SW 1271 (cell line): ENCODE results near the gene NPSR1.
"Not testable (repeated sequence)": the region's sequence is repeated elsewhere in the genome, so short reads cannot be mapped to it uniquely, and the experiment has no call there.

ENCODE experiments used
- DNase-seq, 2 experiments: peaks; one replicate each; lab custom pipeline; 2025; lab: John Stamatoyannopoulos, UW

NPSR1 gene

GRCh38 chr7:34758111-34758601, 100.1 kb downstream of the NPSR1 start:
- no peak for DNase-seq

DNA sequence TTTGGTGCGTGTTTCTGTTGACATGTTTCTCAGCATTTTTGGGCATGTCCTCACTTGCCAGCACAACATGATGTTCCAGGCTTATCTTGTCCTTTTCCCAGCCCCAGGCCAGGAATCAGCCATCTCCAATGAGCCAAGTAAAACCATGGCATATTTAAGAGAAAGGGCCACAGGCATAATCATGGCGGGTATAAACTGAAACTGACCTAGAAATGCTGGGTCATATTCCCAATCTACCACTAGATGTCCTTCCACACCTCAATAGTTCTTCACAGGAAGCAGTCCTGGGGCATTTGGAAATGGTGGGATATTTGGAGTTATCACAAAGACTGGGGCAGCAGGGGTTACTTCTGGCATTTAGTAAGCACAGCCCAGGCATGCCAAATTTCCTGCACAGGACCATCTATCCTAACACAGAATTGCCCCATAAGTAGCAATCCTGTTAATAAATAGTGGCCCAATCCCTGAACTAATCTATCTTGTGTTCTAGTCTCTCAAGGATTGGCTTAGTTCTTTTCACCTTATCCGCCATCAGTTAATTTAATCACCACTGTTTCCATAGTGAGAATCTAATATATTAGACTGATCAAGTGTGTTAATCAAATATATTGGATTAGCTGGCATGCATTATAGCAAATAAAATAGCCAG, 101.6 kb downstream of the NPSR1 start:
- DNase-seq = peak; percentile 14 to 51

GRCh38 chr7:34760271-34760670, 102.3 kb downstream of the NPSR1 start:
- DNase-seq = no peak

DNA sequence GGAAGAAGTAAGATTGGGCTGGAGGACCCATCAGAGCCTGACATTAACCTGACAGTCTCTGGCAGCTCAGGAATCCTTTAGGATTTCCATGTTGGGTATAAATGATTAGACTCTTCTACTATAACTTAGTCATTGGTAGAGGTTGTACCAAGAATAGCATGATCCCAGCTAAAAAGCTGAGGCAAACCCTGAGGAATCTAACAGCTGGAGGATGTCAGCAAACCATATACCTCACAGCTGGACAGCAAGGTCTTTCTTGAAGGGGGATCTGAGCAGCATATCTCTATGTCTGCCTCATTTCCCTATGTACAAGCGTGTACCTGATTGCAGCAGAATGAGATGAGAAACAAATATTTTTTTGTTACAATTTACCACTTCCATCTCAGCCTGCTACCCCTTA, 103.2 kb downstream of the NPSR1 start:
- no peak for DNase-seq

GRCh38 chr7:34761627-34762026, 103.6 kb downstream of the NPSR1 start:
- DNase-seq = no peak

DNA sequence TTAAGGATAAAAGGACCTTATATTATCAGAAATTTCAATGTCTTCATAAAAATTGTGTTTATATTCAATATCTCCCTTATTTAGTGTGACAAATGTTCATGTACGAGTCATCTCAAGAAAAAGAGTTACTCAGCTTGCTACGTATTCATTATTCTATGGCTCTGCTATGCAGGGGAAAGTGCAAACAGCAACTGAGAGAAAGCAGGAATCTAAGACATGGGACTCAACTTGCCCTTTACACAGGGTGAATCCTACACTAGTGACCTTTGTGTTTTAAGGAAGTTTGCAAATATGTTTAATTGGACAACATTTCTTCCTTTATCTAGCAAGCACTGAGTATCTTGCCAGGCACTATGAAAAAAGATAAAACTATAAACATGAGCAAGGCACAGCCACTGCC, 104.7 kb downstream of the NPSR1 start:
- DNase-seq = no peak

DNA sequence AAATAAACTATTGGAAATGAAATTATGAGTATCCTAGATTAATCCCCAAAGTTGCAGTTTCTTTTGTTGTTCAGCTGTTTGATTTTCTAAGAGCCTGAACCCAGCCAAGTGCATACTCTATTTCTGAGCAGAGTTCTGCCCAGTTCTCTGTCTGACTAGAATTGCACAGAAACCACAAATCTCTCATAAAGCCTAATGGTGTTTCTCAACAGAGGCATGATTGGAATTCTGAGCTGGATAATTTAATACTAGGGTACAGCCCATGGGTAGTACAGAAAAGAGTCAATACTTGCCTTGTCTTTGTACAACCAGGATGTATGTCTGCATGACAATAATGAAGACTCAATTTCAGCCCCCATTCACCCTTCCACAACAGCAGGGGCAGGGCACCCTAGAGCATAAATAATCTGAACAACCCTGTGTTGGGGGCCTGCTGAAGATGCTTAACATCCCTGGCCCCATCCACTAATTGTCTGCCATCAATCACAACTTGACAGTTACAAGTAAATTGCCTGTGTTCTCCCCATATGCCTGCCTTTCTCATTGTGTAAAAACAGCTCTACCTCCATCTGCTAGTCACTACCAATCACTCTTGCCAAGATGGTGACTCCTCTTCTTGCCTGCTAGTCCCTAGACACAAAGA, 114.4 kb downstream of the NPSR1 start:
- no peak for DNase-seq

GRCh38 chr7:34776748-34777358, 118.8 kb downstream of the NPSR1 start:
- no peak for DNase-seq

DNA sequence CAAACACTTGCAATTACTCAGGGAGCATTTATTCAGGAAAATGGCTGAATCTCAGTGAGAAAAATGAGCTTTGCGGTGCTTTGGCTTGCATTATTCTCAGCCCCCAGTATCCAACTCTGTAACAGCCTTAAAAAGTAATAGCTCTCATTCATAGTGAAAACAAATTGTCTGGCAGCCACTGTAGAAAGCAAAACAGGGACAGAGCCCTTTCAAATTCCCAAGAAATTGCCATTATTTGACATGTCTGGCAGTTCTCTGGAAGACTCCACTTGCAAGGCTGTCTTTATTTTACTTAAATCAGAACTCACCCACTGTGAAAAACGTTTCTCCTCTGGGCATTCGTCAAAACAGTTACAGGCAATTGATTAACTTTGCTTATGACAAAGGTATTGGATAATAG, 122.5 kb downstream of the NPSR1 start:
- DNase-seq = no peak

- DNase-seq = no peak
Observed at GRCh38 chr7:34787586-34787985, 129.6 kb downstream of the NPSR1 start.

- no peak for DNase-seq
Observed at GRCh38 chr7:34806831-34807230, 148.8 kb downstream of the NPSR1 start.

DNA sequence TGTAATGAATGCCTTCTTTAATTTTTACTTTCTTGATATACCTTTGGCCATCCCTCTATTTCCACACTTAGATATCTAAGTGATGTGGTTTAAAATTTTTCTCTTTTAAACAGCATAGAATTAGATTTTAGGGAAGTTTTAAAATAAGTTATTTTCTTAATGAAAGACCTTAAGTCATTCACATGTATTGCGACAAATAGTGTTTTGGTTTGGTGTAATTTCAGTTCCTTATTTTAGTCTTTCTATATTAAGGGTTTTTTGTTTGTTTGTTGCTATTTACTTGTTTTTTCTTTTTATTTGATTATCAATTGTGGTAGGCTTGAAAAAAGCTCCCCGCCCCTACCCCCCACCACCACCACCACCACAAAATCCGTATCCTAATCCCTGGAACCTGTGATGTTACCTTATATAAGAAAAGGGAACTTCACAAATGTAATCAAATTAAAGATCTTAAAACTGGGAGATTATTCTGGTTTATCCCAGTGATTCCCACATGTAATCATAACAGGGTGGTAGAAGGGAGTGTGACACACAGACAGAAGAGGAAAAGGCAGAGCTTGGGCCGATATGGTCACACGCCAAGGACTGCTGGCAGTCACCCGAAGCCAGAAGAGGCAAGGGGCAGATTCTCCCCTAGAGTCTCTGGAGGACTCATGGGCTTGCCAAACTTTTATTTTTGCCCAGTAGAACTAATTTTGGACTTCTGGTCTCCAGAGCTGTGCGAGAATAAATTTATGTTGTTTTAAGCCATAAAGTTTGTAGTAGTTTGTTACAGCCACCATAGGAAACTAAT, 149.7 kb downstream of the NPSR1 start:
- no peak for DNase-seq

DNA sequence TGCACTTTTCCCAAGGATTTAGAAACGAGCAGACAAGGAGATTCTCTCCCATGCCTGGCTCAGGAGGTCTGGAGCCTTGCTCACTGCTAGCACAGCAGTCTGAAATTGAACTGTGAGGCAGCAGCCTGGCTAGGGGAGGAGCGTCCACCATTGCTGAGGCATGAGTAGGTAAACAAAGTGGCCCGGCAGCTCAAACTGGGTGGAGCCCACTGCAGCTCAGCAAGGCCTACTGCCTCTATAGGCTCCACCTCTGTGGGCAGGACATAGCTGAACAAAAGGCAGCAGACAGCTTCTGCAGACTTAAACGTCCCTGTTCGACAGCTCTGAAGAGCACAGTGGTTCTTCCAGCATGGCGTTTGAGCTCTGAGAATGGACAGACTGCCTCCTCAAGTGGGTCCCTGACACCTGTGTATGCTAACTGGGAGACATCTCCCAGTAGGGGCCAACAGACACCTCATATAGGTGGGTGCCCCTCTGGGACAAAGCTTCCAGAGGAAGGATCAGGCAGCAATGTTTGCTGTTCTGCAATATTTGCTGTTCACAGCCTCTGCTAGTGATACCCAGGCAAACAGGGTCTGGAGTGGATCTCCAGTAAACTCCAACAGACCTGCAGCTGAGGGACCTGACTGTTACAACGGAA, 156.3 kb downstream of the NPSR1 start:
- not testable (repeated sequence) for DNase-seq

DNA sequence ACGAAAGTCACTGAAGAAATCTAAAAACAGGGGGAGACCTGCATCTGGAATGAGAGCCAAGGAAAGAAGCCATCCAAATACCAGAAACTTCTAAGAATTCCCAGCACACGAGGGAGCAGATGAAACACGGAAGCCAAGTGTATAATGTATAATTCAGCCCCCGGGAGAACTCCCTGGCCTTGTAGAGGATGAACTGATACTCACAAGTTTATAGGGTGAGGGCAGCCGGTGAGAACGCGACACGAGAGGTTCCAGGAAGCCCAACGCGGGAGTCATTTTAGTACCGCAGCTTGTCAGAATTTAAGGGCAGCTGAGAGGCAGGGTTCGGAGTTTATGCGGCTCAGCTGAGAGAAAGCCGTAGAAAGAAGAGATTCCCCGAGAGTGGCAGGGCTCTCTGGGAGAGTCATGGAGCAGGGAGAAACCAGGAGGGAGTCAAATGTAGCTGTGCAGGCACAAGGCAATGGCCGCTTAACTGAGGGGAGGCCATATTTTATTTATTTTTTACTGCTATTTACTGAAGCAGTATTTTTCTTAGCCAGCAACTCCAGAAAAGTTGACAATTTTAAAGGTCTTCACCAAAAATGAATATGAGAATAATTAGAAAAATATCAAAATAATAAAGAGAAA, 164.0 kb downstream of the NPSR1 start:
- no peak for DNase-seq

- DNase-seq = peak in 1 of 2 experiments; percentile 27
Observed at GRCh38 chr7:34823650-34824258, 165.7 kb downstream of the NPSR1 start.

GRCh38 chr7:34825221-34825620, 167.2 kb downstream of the NPSR1 start:
- DNase-seq = no peak

- DNase-seq = no peak
Observed at GRCh38 chr7:34830390-34830789, 172.4 kb downstream of the NPSR1 start.

DNA sequence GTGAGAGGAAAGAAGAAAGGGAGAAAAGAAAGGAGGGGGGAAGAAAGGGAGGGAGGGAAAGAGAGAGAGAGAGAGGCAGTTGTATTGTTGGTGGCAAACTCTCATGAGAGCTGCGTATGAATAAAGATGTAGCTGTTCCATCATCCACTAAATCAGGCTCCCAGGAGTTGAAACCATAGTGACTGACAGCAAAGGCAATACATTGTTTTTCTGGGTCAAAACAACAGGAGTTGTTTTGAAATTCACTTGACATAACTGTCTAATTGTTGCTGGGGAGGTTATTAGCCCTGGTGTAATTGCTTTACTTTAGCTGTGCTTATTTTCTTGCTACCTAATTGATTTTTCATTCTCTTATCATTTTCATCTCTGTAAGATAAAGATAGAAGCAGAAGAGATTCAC, 173.4 kb downstream of the NPSR1 start:
- no peak for DNase-seq

DNA sequence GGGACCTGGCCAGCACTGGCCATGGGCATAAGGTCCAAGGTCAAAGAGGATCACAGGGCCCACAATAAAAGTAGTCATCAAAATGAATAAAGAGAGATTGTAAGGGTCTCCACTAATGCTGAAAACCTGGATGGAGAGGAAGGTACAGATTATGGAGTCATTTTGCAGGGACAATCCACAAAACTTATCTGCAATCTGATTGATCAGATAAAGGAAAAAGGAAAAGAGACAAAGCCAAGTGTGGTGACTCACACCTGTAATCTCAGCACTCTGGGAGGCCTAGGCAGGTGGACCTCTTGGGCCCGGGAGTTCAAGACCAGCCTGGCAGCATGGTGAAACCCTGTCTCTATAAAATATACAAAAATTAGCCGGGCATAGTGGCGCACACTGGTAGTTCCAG, 174.0 kb downstream of the NPSR1 start:
- no peak for DNase-seq

- no peak for DNase-seq
Observed at GRCh38 chr7:34835901-34836600, 178.0 kb downstream of the NPSR1 start.

DNA sequence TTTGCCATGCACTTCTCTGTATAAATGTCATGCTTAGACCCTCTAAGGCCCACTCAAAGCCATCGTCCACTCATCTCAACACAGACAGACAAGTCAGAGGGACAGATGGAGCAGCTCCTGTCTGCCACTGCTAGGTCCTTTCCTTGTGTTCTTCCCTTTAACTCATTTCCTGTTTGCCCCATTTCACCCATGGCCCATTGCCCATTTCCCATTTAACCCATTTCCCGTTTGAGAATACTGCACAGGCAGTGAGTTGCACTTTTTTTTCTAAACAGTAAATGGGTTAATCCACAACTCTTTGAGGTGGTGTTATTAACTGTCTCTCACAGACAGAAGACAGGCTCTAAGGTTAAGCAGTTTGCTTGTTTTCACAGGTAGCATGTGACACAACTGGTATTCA, 179.3 kb downstream of the NPSR1 start:
- no peak for DNase-seq
